Astrocyte of the cerebellum (primary cell): ENCODE results near the gene GMCL2.

Experiments
- DNase-seq: peaks from one replicate; pipeline ENCODE4 v3.0.0-alpha.2; 2011; ENCODE audit warnings: low read depth
- H3K4me3 ChIP-seq: 2 replicates; pipeline ENCODE4 v1.5.1; 2011; ENCODE audit warnings: mild to moderate bottlenecking, low read depth, low read length, moderate library complexity
- CTCF ChIP-seq: IDR thresholded peaks from 2 replicates; pipeline ENCODE4 v1.5.1; 2012; ENCODE audit warnings: low read length, low read depth, moderate library complexity, mild to moderate bottlenecking; ENCODE audit errors: missing control alignments
- in situ Hi-C: cut with HindIII; loops from 2 replicates; pipeline ENCODE4 v1.10.0; 2017; ENCODE audit warnings: low sequenced_read_pairs

The GMCL2 gene

GRCh38 chr5:178170455-178170854, 16.7 kb downstream of the GMCL2 start:
- no peak for DNase-seq
- in situ Hi-C loops, result no loop called here
- TF ChIP-seq CTCF, result no peak
- no peak overlapping the region for H3K4me3 ChIP-seq

GRCh38 chr5:178165581-178165980, 21.6 kb downstream of the GMCL2 start:
- no peak for DNase-seq
- no peak for TF ChIP-seq CTCF
- in situ Hi-C loops, result no loop called here
- H3K4me3 ChIP-seq, result no peak overlapping the region

GRCh38 chr5:178163772-178164735, 23.1 kb downstream of the GMCL2 start:
- peak overlapping the region; percentile 15 for H3K4me3 ChIP-seq
- no peak for DNase-seq
- peak; percentile 99 for TF ChIP-seq CTCF
- in situ Hi-C loops, result no loop called here

- no peak for DNase-seq
- H3K4me3 ChIP-seq, result no peak overlapping the region
- in situ Hi-C loops, result no loop called here
- no peak for TF ChIP-seq CTCF
Observed at GRCh38 chr5:178162481-178162880, 24.7 kb downstream of the GMCL2 start.

DNA sequence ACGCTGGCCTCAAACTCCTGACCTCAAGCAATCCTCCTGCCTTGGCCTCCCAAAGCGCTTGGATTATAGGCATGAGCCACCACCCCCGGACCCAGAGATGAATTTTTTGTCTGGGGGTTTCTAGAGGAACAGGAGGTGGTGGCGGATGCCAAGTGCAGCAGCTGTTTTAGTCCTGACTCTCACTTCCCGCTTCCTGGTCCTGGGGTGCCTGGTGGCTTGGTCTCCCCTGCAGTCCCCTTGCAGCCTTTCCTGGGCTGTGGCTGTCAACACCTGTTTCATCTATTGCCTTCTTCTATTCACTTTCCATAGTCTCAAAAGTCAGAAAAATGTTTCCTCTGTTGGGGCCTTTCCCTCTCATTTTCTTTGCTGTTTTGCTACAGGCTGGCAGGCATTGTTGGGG, 27.0 kb downstream of the GMCL2 start:
- no peak overlapping the region for H3K4me3 ChIP-seq
- TF ChIP-seq CTCF, result no peak
- in situ Hi-C loops, result no loop called here
- no peak for DNase-seq

DNA sequence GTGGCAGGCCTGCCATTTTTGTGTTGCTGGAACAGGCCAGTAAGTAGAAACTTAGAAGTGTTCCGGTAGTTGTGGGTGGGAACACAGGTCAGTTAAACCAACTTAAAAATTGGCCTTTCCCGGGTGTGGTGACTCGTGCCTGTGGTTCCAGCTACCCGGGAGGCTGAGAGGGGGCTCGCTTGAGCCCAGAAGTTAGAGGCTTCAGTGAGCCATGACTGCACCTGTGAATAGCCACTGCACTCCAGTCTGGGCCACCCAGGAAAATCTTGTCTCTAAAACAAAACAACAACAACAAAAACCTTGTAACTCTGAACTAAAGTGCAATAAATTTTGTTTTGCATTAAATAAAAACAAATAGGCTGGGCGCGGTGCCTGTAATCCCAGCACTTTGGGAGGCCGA, 32.1 kb downstream of the GMCL2 start:
- in situ Hi-C loops, result no loop called here
- H3K4me3 ChIP-seq, result no peak overlapping the region
- no peak for TF ChIP-seq CTCF
- no peak for DNase-seq
